T-helper 17 cell (primary cell): ENCODE results near the gene TTLL5. TPM values are rescaled to one million over a fixed set of nuclear protein-coding genes. Genes with fewer than 3 reads are reported as not detected.

Experiments
- ATAC-seq: fragments of 150-1000 bp; cut with Tn5 transposase; 2 replicates; pipeline ENCODE4 v1.10.0; 2021; ENCODE audit warnings: mild to moderate bottlenecking, moderate library complexity
- DNase-seq, 3 donors: peaks; one replicate each; pipeline versions ENCODE4 v3.0.0 to v3.0.0-alpha.2; 2020 to 2021
- H3K9me3 ChIP-seq: one replicate; pipeline ENCODE4 v1.7.0; 2013; ENCODE audit warnings: low read length, mild to moderate bottlenecking; ENCODE audit not compliant: control insufficient read depth, poor library complexity, severe bottlenecking
- H3K27ac Mint-ChIP-seq: one replicate; pipeline ENCODE4 v1.8.0; 2022; ENCODE audit warnings: mild to moderate bottlenecking, moderate library complexity, mixed read lengths
- H3K27me3 Mint-ChIP-seq: one replicate; pipeline ENCODE4 v1.8.0; 2022; ENCODE audit warnings: mixed read lengths
- H3K36me3 Mint-ChIP-seq: one replicate; pipeline ENCODE4 v1.8.0; 2022; ENCODE audit warnings: low read depth, mixed read lengths
- H3K4me1 Mint-ChIP-seq: one replicate; pipeline ENCODE4 v1.8.0; 2022; ENCODE audit warnings: mild to moderate bottlenecking, mixed read lengths
- H3K4me3 Mint-ChIP-seq: one replicate; pipeline ENCODE4 v1.8.0; 2022; ENCODE audit warnings: mild to moderate bottlenecking, moderate library complexity, mixed read lengths
- total RNA-seq, 4 donors: library from RNA in 2 of 4; stranded (reverse) in 2 of 4; gene quantifications; one replicate each; pipeline ENCODE4 v1.2.3 and lab custom pipeline; 2022 to 2026

Gene TTLL5, protein sequence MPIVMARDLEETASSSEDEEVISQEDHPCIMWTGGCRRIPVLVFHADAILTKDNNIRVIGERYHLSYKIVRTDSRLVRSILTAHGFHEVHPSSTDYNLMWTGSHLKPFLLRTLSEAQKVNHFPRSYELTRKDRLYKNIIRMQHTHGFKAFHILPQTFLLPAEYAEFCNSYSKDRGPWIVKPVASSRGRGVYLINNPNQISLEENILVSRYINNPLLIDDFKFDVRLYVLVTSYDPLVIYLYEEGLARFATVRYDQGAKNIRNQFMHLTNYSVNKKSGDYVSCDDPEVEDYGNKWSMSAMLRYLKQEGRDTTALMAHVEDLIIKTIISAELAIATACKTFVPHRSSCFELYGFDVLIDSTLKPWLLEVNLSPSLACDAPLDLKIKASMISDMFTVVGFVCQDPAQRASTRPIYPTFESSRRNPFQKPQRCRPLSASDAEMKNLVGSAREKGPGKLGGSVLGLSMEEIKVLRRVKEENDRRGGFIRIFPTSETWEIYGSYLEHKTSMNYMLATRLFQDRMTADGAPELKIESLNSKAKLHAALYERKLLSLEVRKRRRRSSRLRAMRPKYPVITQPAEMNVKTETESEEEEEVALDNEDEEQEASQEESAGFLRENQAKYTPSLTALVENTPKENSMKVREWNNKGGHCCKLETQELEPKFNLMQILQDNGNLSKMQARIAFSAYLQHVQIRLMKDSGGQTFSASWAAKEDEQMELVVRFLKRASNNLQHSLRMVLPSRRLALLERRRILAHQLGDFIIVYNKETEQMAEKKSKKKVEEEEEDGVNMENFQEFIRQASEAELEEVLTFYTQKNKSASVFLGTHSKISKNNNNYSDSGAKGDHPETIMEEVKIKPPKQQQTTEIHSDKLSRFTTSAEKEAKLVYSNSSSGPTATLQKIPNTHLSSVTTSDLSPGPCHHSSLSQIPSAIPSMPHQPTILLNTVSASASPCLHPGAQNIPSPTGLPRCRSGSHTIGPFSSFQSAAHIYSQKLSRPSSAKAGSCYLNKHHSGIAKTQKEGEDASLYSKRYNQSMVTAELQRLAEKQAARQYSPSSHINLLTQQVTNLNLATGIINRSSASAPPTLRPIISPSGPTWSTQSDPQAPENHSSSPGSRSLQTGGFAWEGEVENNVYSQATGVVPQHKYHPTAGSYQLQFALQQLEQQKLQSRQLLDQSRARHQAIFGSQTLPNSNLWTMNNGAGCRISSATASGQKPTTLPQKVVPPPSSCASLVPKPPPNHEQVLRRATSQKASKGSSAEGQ (N-terminal part only)
- 10 to 100 TPM; 26.0 to 31.9 TPM for total RNA-seq
- total RNA-seq (lab: John Stamatoyannopoulos, UW) = 26.2 to 36.2 reads per million in 2 donors

DNA sequence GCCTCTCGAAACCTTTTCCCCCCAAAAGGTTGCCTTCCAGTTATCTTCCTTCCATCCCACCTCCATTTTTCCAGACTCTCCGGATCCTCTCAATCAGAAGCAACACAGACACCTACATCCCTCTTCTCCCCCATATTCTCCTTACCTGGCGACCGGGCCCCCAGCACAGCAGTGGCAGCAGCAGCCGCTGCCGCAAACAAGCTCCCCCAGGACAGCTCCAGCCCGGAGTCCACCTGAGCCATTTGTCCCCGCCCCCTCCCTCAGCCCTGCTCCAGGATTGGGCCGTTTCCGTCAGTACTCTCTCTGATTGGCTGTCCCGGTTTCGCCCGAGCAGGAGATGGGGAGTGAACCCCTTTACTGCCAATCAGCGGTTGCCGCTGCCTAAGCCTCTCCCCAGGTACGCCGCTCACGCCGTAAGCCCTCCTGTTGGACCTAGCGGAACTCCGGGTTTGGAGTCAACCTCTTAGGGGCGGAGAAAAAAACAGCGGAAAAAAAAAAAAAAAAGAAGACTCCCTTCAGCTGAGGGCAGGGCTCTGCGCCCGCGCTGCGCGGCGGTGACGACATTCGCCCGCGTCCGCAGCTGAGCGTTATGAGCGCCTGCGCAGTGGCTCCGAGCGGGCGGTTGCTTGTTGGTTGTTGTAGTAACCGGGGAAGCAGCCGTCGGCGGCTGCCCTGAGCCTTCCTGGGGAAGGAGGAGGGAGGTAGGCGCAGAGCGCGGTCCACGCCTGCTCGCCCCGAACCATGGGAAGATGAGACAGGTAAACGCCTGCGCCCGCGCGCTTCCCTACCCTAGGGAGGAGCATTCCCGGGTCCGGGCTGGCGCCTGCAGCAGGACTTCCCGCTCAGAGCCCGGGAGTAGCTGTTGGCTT, at the start of gene TTLL5, which contains the start of gene ERG28:
TTLL5 (plus strand) TSS at position 617 of the 869 bp plus-strand sequence. CDS start 1,904 bp downstream, outside the sequence.
ERG28 (minus strand) TSS at position 247 of the 869 bp plus-strand sequence. CDS start 3,374 bp downstream, outside the sequence.
- DNase-seq (peak; percentile 94 to 96 (median 96)), ATAC-seq (peak; percentile 95)
- Mint-ChIP-seq H3K4me3 (peak within 1 kb of the TSS; percentile 100), H3K27ac (peak within 1 kb of the TSS; percentile 99), H3K27me3 (no peaks in the 10 kb centered on the region), H3K36me3 (peaks cover 2% of the 10 kb centered on the region), H3K4me1 (peaks cover 14% of the 10 kb centered on the region)
- H3K9me3 ChIP-seq = no peaks in the 10 kb centered on the region

DNA sequence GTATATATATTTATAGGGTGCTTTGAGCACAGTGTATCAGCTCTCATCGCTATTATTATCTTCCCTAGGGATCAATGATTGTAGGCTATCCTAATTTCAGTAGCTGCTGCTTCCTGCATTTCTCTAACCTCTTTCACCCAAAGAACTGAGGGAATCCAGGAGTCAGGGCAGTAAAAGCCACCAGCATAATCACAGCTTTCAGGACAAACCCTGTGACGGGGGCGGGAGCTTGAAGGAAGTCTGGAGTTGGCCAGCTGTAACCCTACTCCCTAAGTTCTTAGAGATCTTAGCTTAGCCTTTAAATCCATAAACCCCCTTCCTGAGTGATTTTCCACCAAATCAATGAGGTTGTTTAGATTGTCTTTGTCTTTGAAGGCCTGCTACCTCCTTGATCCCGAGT, 48.9 kb upstream of the TTLL5 start:
- no peaks in the 10 kb centered on the region for H3K9me3 ChIP-seq
- DNase-seq = no peak
- Mint-ChIP-seq H3K27ac (no peak overlapping the region), H3K4me3 (no peak overlapping the region), H3K4me1 (no peaks in the 10 kb centered on the region), H3K36me3 (no peaks in the 10 kb centered on the region), H3K27me3 (no peaks in the 10 kb centered on the region)
- ATAC-seq = no peak

DNA sequence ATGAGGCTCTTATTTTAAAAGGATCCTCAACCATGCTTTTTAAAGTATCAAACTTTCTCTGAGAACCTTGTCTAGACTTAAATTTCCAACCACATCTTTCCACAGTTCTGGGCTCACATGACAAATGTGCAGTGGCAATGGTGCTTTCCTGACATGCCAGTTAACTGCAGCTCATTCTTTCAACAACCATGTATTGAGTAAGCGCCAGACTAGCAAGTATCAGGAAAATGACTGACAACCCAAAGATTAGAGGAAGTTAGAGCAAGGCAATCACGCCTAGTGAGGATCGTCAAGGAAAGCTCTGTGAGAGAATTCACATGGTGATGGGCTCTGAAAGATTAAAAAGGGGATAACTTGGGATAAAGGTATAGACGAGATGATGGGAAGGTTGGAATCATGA, 46.9 kb upstream of the TTLL5 start:
- Mint-ChIP-seq H3K4me3 (peak overlapping the region; percentile 6), H3K36me3 (no peaks in the 10 kb centered on the region), H3K27me3 (no peaks in the 10 kb centered on the region), H3K4me1 (no peaks in the 10 kb centered on the region), H3K27ac (no peak overlapping the region)
- no peak for DNase-seq
- no peaks in the 10 kb centered on the region for H3K9me3 ChIP-seq
- ATAC-seq = no peak

DNA sequence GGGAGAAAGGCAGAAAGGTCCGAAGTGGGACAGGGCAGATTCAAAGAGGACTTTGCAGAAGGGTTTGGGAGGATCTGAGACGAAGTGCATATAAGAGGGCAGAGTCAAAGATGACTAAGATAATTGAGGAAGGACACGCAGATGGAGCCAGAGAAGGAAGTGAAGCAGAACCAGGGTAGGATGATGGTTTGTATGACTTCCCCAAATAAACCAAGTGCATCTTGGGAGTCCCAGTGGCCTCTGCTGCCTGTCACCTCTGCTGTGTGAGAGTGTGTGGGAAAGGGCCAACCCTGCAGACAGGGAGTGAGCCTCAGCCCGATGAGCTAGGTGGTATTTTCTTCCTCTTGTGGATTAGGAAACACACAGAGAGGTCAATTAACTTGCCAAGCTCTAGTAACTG, 45.8 kb upstream of the TTLL5 start:
- ATAC-seq (peak; percentile 65), DNase-seq (no peak)
- no peaks in the 10 kb centered on the region for H3K9me3 ChIP-seq
- H3K27ac Mint-ChIP-seq = no peak overlapping the region
- no peak overlapping the region for H3K4me3 Mint-ChIP-seq
- no peaks in the 10 kb centered on the region for H3K36me3 Mint-ChIP-seq
- H3K4me1 Mint-ChIP-seq = no peaks in the 10 kb centered on the region
- no peaks in the 10 kb centered on the region for H3K27me3 Mint-ChIP-seq

DNA sequence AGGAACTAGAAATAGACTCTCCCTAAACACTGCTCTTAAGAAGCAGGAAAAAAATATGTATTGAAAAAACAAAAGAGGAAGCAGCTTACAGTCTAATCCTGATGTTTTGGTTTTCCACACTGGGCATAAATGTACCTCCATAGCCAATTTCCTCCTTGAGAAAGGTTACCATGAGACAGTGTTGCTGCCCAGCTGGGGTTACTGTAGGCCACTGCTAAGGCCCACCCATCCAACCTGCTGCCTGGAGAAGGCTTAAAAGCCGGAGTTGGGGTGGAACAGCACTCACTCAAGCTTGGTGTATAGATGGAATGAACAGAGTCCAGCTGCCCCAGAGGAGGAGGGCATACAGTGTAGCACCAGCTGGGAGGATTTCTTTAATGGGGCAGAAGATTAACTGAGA, 41.5 kb upstream of the TTLL5 start:
- no peaks in the 10 kb centered on the region for H3K4me1 Mint-ChIP-seq
- ATAC-seq (no peak), DNase-seq (no peak)
- H3K36me3 Mint-ChIP-seq = peaks cover under 1% of the 10 kb centered on the region
- no peaks in the 10 kb centered on the region for H3K9me3 ChIP-seq
- no peak overlapping the region for H3K27ac Mint-ChIP-seq
- H3K4me3 Mint-ChIP-seq = no peak overlapping the region
- no peaks in the 10 kb centered on the region for H3K27me3 Mint-ChIP-seq

DNA sequence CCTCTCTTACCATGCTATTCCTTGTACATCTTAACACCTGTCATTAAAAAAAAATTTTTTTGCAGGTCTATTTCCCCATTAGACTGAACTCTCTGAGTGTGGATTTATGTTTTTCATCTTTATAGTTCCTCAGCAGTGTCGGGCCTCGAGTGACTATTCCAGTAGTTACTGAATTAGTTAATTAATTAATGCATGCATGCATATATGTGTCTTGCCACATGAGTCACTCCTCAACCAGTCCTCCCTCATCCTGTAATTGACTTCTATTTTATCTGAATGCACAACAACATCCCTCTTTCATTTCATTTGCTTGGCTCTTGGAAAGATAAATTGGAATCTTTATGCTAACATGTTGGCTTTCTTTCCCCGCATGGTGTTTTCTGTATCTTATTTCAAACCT, 36.0 kb upstream of the TTLL5 start:
- H3K27me3 Mint-ChIP-seq = no peaks in the 10 kb centered on the region

DNA sequence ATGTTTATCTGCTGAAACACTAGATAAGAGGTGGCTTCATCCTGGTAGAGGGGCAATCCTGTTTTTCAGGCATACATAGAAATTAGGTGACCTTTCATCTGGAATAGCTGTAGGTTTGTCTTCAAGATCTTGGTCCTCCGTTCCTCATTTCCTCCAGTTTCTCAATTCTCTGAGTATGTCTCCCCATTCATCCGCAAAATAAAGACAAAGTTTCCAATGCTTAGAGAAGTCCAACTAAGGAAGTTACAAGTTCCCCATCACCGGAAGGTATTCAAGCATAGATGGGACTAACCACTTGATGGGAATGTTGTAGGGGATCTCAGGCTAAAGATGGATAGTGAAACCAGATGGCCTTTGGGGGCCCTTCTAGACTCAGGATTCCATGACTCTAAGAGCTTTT, 34.6 kb upstream of the TTLL5 start:
- H3K9me3 ChIP-seq = no peaks in the 10 kb centered on the region
- Mint-ChIP-seq H3K27me3 (no peaks in the 10 kb centered on the region), H3K27ac (no peak overlapping the region), H3K4me3 (no peak overlapping the region), H3K36me3 (peaks cover 4% of the 10 kb centered on the region), H3K4me1 (no peaks in the 10 kb centered on the region)
- ATAC-seq (no peak), DNase-seq (no peak)

More for the DNA sequence above, 36.0 kb upstream of the TTLL5 start:
- peak overlapping the region; percentile 6 for H3K27ac Mint-ChIP-seq
- H3K4me3 Mint-ChIP-seq = no peak overlapping the region
- H3K4me1 Mint-ChIP-seq = no peaks in the 10 kb centered on the region
- peaks cover 4% of the 10 kb centered on the region for H3K36me3 Mint-ChIP-seq
- ATAC-seq (no peak), DNase-seq (no peak)
- no peaks in the 10 kb centered on the region for H3K9me3 ChIP-seq

DNA sequence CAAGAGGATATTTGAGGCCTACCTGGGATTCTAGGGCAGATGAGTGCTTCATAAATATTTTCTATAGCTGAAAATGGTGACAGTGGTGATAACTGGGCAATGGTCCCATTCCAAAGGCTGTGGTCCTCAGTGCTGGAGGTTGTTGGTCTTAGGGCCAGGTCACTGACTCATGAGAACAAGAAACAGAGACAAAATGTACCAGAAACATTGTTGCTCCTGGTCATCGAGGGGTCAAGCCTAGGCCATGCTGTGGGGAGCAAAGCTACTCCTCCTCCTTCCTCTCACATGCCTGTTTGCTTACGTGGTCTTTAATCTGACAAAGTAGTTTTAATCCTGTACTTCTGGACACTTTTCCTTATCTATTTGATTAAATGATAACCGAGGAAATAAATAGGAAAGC, 34.2 kb upstream of the TTLL5 start:
- Mint-ChIP-seq H3K4me3 (no peak overlapping the region), H3K4me1 (no peaks in the 10 kb centered on the region), H3K36me3 (peaks cover 4% of the 10 kb centered on the region), H3K27me3 (no peaks in the 10 kb centered on the region), H3K27ac (no peak overlapping the region)
- no peaks in the 10 kb centered on the region for H3K9me3 ChIP-seq
- ATAC-seq (no peak), DNase-seq (no peak)

DNA sequence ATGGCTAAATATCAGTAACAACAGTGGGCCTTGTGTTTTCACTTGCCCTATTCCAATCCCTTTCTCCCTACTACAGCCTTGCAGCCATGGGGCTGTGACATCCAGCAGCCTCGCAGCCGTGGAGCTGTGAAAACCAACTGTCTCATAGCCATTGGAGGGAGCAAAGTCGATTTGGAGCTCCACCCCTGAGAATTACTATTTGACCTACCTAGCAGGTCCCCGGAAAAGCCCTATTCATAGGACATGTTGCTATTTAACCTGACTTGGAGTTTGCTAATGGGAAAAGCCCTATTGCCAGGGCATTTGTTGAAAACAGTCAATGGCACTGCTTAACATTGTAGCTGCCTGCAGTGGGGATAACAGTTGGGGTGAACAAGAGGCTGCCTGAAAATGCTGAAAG, 33.6 kb upstream of the TTLL5 start:
- Mint-ChIP-seq H3K4me3 (no peak overlapping the region), H3K4me1 (no peaks in the 10 kb centered on the region), H3K27me3 (no peaks in the 10 kb centered on the region), H3K27ac (no peak overlapping the region), H3K36me3 (peaks cover 4% of the 10 kb centered on the region)
- ATAC-seq (no peak), DNase-seq (no peak)
- no peaks in the 10 kb centered on the region for H3K9me3 ChIP-seq

DNA sequence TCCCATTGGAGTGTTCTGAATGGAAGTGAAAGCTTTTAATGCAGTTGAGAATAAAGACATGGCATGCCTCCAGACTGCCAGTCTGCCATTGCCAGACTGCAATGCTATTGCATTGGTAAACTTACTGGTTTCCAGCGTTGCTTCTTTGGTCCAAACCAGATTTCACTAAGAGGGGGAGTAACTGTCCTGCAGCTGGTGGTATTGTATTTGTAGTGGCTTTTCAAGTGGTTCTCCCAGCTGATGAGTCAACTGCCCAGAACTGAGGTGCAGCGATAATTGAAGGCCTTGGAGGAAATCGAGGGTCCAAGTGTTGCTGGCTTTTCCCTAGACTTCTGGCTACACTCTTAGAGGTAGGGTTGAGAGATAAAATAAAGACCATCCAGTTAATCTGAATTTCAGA, 32.2 kb upstream of the TTLL5 start:
- H3K9me3 ChIP-seq = no peaks in the 10 kb centered on the region
- ATAC-seq = no peak
- H3K36me3 Mint-ChIP-seq = peaks cover 4% of the 10 kb centered on the region
- H3K4me3 Mint-ChIP-seq = no peak overlapping the region
- H3K27ac Mint-ChIP-seq = no peak overlapping the region
- no peaks in the 10 kb centered on the region for H3K27me3 Mint-ChIP-seq
- no peaks in the 10 kb centered on the region for H3K4me1 Mint-ChIP-seq
- DNase-seq = no peak

DNA sequence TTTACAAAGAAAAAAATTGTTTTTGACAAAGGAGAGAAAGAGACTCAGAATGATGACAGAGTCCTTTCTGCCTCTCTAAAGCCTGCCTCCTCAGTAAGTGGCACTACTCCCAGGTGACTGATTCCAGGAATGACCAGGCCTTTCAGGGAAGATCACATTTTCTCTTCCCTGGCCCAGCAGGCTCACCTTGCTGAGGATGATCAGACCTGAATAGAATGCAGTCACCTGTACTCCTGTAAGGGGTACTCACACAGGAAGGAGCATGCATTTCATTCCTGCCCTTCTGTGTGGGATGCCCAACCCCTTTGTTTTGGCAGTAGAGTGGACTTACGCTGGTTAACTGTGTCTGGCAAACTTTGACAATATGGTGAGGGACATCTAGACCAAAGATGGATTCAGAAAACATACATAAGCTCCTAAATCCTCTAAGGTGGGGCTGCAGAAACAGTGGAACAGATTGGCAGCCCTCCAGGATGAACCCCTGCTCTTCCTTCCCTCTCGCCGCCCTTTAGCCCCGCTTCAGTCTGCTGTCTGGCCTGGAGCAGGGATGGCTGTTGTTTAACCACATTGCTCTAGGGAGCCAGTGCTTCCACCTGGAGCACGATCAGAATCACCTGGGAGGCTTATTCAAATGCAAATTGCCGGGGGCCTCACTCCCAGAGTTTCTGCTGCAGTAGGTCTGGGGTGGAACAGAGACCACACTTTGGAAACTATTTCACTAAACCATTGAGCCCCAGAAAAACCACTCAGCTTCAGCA, 30.2 kb upstream of the TTLL5 start:
- H3K27ac Mint-ChIP-seq = no peak overlapping the region
- no peaks in the 10 kb centered on the region for H3K4me1 Mint-ChIP-seq
- ATAC-seq (no peak), DNase-seq (no peak)
- no peaks in the 10 kb centered on the region for H3K36me3 Mint-ChIP-seq
- H3K27me3 Mint-ChIP-seq = no peaks in the 10 kb centered on the region
- no peak overlapping the region for H3K4me3 Mint-ChIP-seq
- no peaks in the 10 kb centered on the region for H3K9me3 ChIP-seq

DNA sequence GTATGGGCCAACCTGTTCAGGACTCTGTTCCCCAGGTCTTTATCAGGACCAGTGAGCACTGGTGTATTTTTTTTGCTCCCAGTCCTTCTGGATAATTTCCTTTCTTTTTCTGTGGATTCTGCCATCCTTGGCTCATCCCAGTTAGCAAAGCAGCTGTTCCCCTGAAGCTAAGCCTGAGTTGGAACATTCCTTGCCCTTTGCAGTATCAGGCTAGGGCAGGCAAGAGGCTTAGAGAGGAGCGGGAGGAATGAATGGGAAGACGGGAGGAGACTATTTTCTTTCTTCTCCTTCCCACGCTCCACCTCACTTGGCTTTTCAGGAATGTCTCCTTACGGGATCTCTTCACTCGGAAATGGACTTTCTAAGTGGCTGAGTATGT, 29.6 kb upstream of the TTLL5 start:
- ATAC-seq = no peak
- Mint-ChIP-seq H3K36me3 (no peaks in the 10 kb centered on the region), H3K27ac (no peak overlapping the region), H3K4me3 (no peak overlapping the region), H3K4me1 (no peaks in the 10 kb centered on the region), H3K27me3 (no peaks in the 10 kb centered on the region)
- no peaks in the 10 kb centered on the region for H3K9me3 ChIP-seq
- no peak for DNase-seq
